IPS-20b (cell line): ENCODE measurements around the gene KLHL26.

Experiments used
- H3K27ac ChIP-seq: one replicate; pipeline ENCODE4 v1.5.1; 2013; ENCODE audit warnings: low read length
- H3K27me3 ChIP-seq: 2 replicates; pipeline ENCODE4 v1.6.1; 2013; ENCODE audit warnings: mild to moderate bottlenecking, low read length, inconsistent platforms; ENCODE audit not compliant: insufficient read depth
- H3K36me3 ChIP-seq: 2 replicates; pipeline ENCODE4 v1.6.1; 2013; ENCODE audit warnings: low read depth, mild to moderate bottlenecking, inconsistent platforms, low read length, moderate library complexity; ENCODE audit not compliant: insufficient read depth
- H3K4me1 ChIP-seq: 2 replicates; pipeline ENCODE4 v1.6.1; 2013; ENCODE audit warnings: mild to moderate bottlenecking, control low read depth, inconsistent platforms, low read length, moderate library complexity; ENCODE audit not compliant: insufficient read depth
- H3K4me3 ChIP-seq: 2 replicates; pipeline ENCODE4 v1.5.1; 2013; ENCODE audit warnings: mild to moderate bottlenecking, low read length, inconsistent platforms
- H3K9ac ChIP-seq: 2 replicates; pipeline ENCODE4 v1.6.1; 2013; ENCODE audit warnings: low read depth, mild to moderate bottlenecking, inconsistent platforms, low read length, moderate library complexity
- H3K9me3 ChIP-seq: 2 replicates; pipeline ENCODE4 v1.6.1; 2013; ENCODE audit warnings: mild to moderate bottlenecking, low read depth, low read length, inconsistent platforms; ENCODE audit not compliant: insufficient read depth

KLHL26 gene

GRCh38 chr19:18646535-18647370 lies 9.9 kb downstream of the KLHL26 start:
- H3K4me1 ChIP-seq: no peaks in the 10 kb centered on the region; the same call in 1 of the 2 replicates
- no peak overlapping the region; the same call in 1 of the 2 replicates for H3K9ac ChIP-seq
- H3K36me3 ChIP-seq: no peaks in the 10 kb centered on the region
- H3K27ac ChIP-seq: no peak overlapping the region
- H3K27me3 ChIP-seq: no peaks in the 10 kb centered on the region
- no peak overlapping the region for H3K4me3 ChIP-seq
- H3K9me3 ChIP-seq: no peaks in the 10 kb centered on the region

GRCh38 chr19:18647371-18647767 lies 10.5 kb downstream of the KLHL26 start:
- no peak overlapping the region for H3K4me3 ChIP-seq
- H3K4me1 ChIP-seq: no peaks in the 10 kb centered on the region; the same call in 1 of the 2 replicates
- no peaks in the 10 kb centered on the region for H3K36me3 ChIP-seq
- no peak overlapping the region for H3K27ac ChIP-seq
- no peak overlapping the region for H3K9ac ChIP-seq
- no peaks in the 10 kb centered on the region for H3K9me3 ChIP-seq
- no peaks in the 10 kb centered on the region for H3K27me3 ChIP-seq

- no peak overlapping the region for H3K4me3 ChIP-seq
- no peaks in the 10 kb centered on the region; the same call in 1 of the 2 replicates for H3K4me1 ChIP-seq
- no peak overlapping the region for H3K9ac ChIP-seq
- H3K9me3 ChIP-seq: no peaks in the 10 kb centered on the region
- H3K36me3 ChIP-seq: no peaks in the 10 kb centered on the region
- no peaks in the 10 kb centered on the region for H3K27me3 ChIP-seq
- no peak overlapping the region for H3K27ac ChIP-seq
These were observed 11.0 kb downstream of the KLHL26 start for GRCh38 chr19:18647807-18648206.

GRCh38 chr19:18648973-18649315 lies 12.1 kb downstream of the KLHL26 start:
- Histone ChIP-seq H3K4me3 (no peak overlapping the region), H3K9me3 (no peaks in the 10 kb centered on the region), H3K9ac (no peak overlapping the region), H3K4me1 (no peaks in the 10 kb centered on the region; the same call in 1 of the 2 replicates), H3K36me3 (no peaks in the 10 kb centered on the region), H3K27me3 (no peaks in the 10 kb centered on the region), H3K27ac (no peak overlapping the region)

GRCh38 chr19:18649371-18650020 lies 12.7 kb downstream of the KLHL26 start:
- no peak overlapping the region for H3K9ac ChIP-seq
- H3K4me1 ChIP-seq: no peaks in the 10 kb centered on the region; the same call in 1 of the 2 replicates
- H3K27ac ChIP-seq: no peak overlapping the region
- H3K4me3 ChIP-seq: no peak overlapping the region
- no peaks in the 10 kb centered on the region for H3K27me3 ChIP-seq
- H3K36me3 ChIP-seq: no peaks in the 10 kb centered on the region
- no peaks in the 10 kb centered on the region for H3K9me3 ChIP-seq

- no peak overlapping the region for H3K27ac ChIP-seq
- no peaks in the 10 kb centered on the region for H3K9me3 ChIP-seq
- no peaks in the 10 kb centered on the region for H3K27me3 ChIP-seq
- H3K9ac ChIP-seq: no peak overlapping the region
- no peak overlapping the region for H3K4me3 ChIP-seq
- H3K36me3 ChIP-seq: no peaks in the 10 kb centered on the region
- H3K4me1 ChIP-seq: no peaks in the 10 kb centered on the region; the same call in 1 of the 2 replicates
These were observed 13.2 kb downstream of the KLHL26 start for GRCh38 chr19:18650021-18650390.

GRCh38 chr19:18650468-18651041 lies 13.7 kb downstream of the KLHL26 start:
- Histone ChIP-seq H3K36me3 (no peaks in the 10 kb centered on the region), H3K4me1 (no peaks in the 10 kb centered on the region; the same call in 1 of the 2 replicates), H3K4me3 (no peak overlapping the region), H3K27ac (no peak overlapping the region), H3K27me3 (no peaks in the 10 kb centered on the region), H3K9me3 (no peaks in the 10 kb centered on the region), H3K9ac (no peak overlapping the region)

- no peak overlapping the region for H3K9ac ChIP-seq
- no peak overlapping the region for H3K27ac ChIP-seq
- H3K4me1 ChIP-seq: no peaks in the 10 kb centered on the region; the same call in 1 of the 2 replicates
These were observed 14.5 kb downstream of the KLHL26 start for GRCh38 chr19:18651300-18651699.

GRCh38 chr19:18651733-18652132 lies 14.9 kb downstream of the KLHL26 start:
- Histone ChIP-seq H3K36me3 (no peaks in the 10 kb centered on the region), H3K4me3 (no peak overlapping the region), H3K27ac (no peak overlapping the region), H3K9ac (no peak overlapping the region), H3K27me3 (no peaks in the 10 kb centered on the region), H3K9me3 (no peaks in the 10 kb centered on the region), H3K4me1 (no peaks in the 10 kb centered on the region; the same call in 1 of the 2 replicates)

More at GRCh38 chr19:18651300-18651699, 14.5 kb downstream of the KLHL26 start:
- Histone ChIP-seq H3K27me3 (no peaks in the 10 kb centered on the region), H3K36me3 (no peaks in the 10 kb centered on the region), H3K4me3 (no peak overlapping the region), H3K9me3 (no peaks in the 10 kb centered on the region)

GRCh38 chr19:18653853-18654252 lies 17.0 kb downstream of the KLHL26 start:
- H3K4me3 ChIP-seq: no peak overlapping the region
- H3K27ac ChIP-seq: no peak overlapping the region
- no peak overlapping the region for H3K9ac ChIP-seq
- peaks cover 5% of the 10 kb centered on the region; the same call in 1 of the 2 replicates for H3K27me3 ChIP-seq
- H3K9me3 ChIP-seq: no peaks in the 10 kb centered on the region
- no peaks in the 10 kb centered on the region; the same call in 1 of the 2 replicates for H3K4me1 ChIP-seq
- H3K36me3 ChIP-seq: no peaks in the 10 kb centered on the region

GRCh38 chr19:18654469-18654868 lies 17.6 kb downstream of the KLHL26 start:
- H3K36me3 ChIP-seq: no peaks in the 10 kb centered on the region

More at GRCh38 chr19:18654469-18654868, 17.6 kb downstream of the KLHL26 start:
- no peaks in the 10 kb centered on the region; the same call in 1 of the 2 replicates for H3K4me1 ChIP-seq
- H3K27me3 ChIP-seq: peaks cover 5% of the 10 kb centered on the region; the same call in 1 of the 2 replicates
- H3K4me3 ChIP-seq: no peak overlapping the region
- no peaks in the 10 kb centered on the region for H3K9me3 ChIP-seq
- no peak overlapping the region for H3K9ac ChIP-seq
- H3K27ac ChIP-seq: no peak overlapping the region
